ENCODE results near the gene RALGPS1.
A peak's percentile ranks its signal among the peaks of the same experiment; 100 is the strongest.

The RALGPS1 gene

DNA sequence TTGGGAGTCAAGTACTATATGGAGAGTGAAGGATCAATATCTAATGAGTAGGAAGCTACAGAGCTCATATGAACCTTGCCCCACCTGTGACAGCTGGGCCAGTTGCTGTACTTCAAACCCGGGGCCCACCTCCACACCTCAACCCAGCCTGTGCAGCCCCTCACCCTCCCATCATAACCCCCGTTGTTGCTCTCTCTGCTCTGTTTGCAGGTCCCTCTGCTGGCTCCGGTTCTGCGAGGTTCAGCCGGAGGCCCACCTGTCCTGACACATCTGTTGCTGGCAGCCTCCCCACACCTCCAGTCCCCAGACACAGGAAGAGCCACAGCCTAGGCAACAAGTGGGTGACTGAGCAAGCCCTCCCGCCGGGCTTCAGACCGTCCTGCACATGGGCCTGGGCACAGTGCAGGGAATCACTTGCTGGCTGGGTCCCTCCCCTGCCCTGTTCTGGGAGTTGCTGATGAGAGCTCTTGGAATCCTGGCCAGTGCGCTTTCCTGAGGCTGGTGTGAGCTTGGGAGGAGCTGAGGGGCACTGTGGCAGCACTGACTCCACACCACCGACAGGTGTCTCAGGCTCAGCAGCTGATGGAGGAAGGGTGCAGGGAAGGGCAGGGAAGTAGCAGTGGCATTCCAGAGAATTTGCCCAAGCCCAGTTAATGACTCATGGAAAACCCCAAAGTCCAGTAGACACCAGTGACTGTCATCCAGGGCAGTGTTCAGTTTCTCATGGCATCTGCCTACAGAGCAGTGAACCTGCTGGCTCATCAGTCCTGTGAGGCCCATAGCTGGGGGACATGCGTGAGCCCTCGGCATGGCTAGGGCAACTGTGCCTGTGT lies 280.5 kb downstream of the RALGPS1 start:
- no peak for DNase-seq

DNA sequence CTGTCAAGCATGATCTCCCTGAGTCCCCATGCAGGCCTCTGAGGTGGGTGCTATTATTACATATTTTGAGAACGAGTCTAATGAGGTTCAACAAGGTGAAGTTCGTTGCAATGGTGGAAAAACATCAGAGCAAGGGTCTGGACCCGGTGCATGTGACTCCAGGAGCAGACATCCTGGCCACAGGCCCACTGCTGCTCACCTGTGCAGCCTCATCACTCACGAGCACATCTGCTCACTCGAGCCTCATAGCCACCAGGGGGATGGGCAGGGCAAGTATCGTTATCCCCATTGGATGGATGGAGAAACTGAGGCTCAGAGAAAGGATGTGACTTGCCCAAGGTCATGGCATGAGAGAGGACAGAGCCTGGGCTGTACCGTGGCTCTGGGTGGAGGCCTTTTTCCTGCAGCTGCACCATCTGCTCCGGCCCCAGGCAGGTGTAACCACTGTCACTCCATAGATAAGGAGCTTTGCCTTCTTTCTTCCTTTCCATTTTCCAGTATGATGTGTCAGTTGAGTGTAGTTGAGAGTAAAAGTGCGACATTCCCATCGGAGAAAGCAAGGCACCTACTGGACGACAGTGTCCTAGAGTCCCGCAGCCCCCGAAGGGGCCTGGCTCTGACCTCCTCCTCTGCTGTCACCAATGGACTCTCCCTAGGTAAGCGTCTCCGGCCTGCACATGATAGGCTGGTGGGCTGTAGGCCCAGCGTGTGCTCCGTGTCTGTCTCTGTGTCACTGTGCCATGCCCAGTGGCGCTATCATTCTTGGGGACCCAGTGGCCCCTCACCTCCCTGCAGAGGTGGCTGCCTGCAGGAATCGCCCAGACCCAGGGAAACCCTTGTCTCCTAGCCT lies 281.6 kb downstream of the RALGPS1 start:
- no peak for DNase-seq

DNA sequence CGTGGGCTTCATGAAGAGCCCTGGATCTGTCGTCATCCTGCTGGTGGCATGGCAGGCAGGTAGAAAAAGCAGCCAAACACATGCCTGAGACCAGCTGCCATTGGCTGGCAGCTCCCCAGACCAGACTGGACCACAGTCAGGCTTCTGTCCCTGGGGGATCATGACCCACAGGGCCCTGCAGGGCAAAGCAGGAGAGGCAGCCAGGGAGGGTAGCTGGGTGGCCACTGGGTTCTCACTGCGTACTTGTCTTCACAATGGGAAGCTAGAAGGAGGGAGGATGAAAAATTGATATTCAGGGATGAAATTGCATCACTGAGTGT lies 282.2 kb downstream of the RALGPS1 start:
- no peak for DNase-seq

DNA sequence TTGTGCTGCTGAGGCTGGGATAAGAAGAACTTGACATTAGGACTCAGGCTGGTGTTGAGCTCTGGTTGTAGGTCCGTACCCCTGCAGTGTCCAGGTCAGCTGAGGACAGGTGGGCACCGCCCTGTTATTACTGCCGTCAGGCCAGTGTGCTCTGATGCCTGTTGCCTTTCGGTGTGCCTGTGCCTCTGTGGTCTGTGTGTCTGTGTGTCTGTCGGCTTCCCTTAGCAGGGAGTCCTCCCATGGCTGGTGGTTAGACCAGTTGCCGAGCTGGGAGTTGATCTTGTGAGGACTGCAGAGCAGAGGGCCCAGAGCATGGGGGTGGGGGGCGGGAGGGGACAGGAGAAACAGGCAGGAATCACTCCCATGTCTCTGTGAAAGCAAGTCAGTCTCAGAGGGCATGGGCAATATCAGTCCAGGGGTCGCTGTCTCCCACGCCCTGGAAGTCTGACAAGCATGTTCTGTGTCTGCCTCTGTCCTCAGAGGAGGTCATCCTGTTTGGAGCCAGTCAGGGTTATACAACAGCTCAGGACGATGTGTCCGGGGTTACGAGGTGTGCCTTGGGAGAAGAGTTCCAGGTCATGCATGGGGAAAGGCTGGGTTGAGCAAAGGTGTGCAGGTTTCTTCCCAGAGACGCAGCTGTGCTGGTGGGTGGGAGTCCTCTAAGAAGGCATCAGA lies 282.7 kb downstream of the RALGPS1 start:
- no peak for DNase-seq

GRCh38 chr9:127197861-127198430 lies 283.4 kb downstream of the RALGPS1 start:
- no peak for DNase-seq

- no peak for DNase-seq
These were observed 284.0 kb downstream of the RALGPS1 start for GRCh38 chr9:127198587-127198986.

DNA sequence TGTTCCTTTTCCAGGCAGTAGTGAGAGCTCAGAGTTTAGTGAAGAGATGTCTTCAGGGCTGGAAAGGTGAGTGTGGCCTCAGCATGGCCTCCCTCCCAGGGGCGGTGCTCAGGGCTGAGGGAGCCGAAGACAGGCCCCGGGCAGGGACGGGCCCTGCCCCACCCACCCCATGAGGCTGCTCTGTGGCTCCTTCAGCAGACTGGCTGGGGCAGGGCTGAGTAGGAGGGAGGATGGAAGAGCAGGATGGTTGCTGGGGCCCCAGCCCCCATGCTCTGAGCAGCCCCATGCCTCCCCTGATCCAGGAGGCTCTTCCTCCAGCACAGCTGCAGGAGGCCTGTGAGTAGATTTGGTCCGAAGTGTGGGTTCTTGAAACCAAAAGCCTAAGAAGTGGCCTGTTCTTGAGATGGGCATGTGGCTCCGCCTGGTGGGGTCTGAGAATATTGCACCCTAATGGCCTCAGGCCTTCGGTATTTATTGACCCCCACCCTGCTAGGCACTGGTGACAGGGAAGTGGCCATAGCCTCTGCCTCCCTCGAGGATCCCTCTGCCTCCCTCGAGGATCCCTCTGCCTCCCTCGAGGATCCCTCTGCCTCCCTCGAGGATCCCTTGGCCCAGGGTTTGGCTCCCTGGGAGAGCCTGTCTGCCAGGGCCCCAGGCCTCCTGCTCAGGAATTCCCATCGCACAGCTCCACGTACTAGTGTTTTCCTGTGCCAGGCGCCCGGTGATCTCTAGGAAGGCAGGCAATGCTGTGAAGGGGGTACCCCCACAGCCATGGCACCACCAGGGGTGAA lies 284.6 kb downstream of the RALGPS1 start:
- DNase-seq, result peak; percentile 79

- DNase-seq, result no peak
These were observed 285.7 kb downstream of the RALGPS1 start for GRCh38 chr9:127200106-127200862.

DNA sequence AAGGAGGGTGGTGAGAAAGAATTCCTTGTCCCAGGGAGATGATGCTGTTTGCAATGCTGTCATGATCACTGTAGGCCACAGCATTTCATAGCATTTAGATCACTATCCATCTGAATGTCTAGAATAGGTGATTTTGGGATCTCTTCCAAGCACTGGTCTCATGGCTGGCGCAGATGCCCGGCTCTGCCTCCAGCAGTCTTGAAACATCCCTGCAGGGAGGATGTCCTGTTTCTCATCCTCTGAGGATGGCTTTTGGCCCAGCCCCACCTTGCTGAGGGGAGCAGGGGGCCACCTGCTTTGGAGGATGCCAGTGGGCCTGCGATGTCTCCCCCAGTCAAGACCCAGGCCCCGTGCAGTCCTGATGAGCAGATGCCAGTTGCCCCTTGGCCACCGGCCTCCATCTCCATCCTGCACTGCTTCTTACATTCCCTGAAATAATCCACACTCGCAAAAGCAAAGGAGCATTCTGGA lies 286.5 kb downstream of the RALGPS1 start:
- DNase-seq, result no peak

- no peak for DNase-seq
These were observed 287.1 kb downstream of the RALGPS1 start for GRCh38 chr9:127201731-127202130.

GRCh38 chr9:127202461-127203169 lies 288.0 kb downstream of the RALGPS1 start:
- DNase-seq, result no peak

DNA sequence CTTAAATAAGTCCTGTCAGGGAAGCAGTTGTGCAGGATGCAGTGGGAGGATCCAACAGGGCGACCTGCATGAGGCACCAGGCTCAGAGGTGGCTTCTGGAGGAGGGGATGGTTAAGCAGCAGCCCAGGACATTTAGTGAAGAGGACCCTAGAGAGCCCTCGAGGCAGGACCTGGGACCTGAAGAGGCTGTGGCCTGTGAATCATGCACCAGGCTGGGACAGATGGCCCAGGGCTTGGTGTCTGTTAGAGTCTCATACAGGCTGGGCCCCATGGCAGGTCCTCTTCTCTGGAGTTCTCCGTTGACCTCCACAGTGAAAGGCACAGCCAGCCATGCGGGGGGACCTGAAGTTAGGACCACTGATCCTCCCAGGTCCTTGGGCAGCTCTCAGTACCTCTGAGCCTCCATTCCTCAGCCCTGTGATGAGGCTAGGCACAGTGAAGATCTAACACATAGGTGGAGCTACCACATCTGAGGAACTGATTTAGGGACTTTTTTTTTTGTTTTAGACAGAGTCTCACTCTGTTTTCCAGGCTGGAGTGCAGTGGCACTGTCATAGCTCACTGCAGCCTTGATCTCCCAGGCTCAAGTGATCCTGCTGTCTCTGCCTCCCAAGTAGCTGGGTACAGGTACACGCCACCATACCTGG lies 289.2 kb downstream of the RALGPS1 start:
- DNase-seq, result no peak

DNA sequence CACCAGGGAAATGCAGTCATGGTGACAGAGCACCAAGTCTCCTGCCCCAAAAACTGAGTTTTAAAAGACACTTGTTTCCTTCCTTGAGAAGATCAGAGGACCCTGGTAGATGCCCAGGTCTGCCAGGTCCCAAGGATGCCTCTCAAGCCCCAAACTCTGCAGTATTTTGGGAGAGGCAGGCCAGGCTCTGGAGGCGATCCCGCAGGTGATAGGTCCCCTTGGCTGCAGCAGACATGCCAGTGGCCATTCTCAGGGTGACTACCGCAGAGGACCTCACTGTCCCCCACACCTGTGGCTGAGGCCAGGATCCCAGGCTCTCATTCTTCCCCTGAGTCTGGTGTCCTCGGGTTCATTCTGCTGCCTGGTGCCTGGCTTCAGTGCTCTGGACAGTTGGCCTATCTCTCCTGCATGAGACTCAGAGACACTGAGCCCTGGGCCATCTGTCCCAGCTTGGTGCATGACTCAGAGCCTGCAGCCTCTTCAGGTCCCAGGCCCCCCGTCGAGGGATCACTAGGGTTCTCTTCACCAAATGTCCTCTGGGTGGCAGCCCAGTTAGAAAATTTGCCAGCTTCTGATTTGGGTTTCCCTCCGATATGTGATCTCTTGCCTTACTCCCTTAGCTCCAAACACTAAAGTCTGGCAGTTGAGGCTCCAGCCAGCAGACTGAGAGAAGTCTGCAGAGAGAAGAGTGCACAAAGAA lies 290.3 kb downstream of the RALGPS1 start:
- no peak for DNase-seq

GRCh38 chr9:127205952-127206351 lies 291.4 kb downstream of the RALGPS1 start:
- no peak for DNase-seq

- DNase-seq, result no peak
These were observed 292.1 kb downstream of the RALGPS1 start for GRCh38 chr9:127206666-127207065.

GRCh38 chr9:127207734-127208410 lies 293.3 kb downstream of the RALGPS1 start:
- DNase-seq, result no peak

DNA sequence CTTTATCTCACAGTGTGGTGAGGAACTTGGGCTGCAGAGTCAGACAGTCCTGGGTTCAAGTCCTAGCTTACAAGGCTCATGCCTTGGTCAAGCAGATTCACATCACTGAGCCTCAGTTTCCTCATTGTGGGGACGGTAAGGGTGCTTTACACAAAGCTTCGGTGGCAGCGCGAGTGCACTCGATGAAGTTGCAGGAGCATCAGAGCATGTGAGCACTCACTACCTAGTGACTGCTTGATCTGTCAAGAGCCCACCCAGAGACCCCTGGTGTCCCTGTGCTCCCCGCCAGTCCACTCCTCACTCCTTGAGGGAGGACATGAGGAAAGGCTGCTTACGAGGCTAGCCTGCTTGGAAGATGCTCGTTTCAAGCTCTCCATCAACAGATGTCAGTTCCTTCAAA lies 293.8 kb downstream of the RALGPS1 start:
- DNase-seq, result no peak

- no peak for DNase-seq
These were observed 294.6 kb downstream of the RALGPS1 start for GRCh38 chr9:127209220-127209619.

Measured in activated CD8-positive, alpha-beta memory T cell treated with anti-CD3 and anti-CD28 coated beads, Interleukin-2, amount 50 U/mL, for 4 hours (primary cell).